Stimulated activated CD4-positive, alpha-beta T cell treated with anti-CD3 and anti-CD28 coated beads, Interleukin-12 subunit alpha, Interleukin-12 subunit beta, amount 100 ng/mL, for 4 hours (primary cell): ENCODE data around the gene ABCG5.

Source experiments
- DNase-seq: peaks from one replicate; pipeline ENCODE4 v3.0.0-alpha.2; 2020

ABCG5 gene

GRCh38 chr2:43838560-43839267 lies at the start of gene ABCG5, which contains the start of gene ABCG8:
Gene ABCG5, minus strand, starts transcription at chr2:43838839. Its CDS starts 160 bp downstream, at chr2:43838679.
Gene ABCG8, plus strand, starts transcription at chr2:43838971. Its CDS starts 83 bp downstream, at chr2:43839054.
- DNase-seq, result no peak

GRCh38 chr2:43887176-43887575 lies 48.5 kb upstream of the ABCG5 start:
- no peak for DNase-seq

GRCh38 chr2:43885132-43885632 lies 46.5 kb upstream of the ABCG5 start:
- DNase-seq, result no peak

- DNase-seq, result no peak
Observed at GRCh38 chr2:43884689-43885088, 46.0 kb upstream of the ABCG5 start.

- DNase-seq, result no peak
Observed at GRCh38 chr2:43882312-43882711, 43.7 kb upstream of the ABCG5 start.

GRCh38 chr2:43880952-43881351 lies 42.3 kb upstream of the ABCG5 start:
- DNase-seq, result no peak

GRCh38 chr2:43880471-43880870 lies 41.8 kb upstream of the ABCG5 start:
- DNase-seq, result no peak

- no peak for DNase-seq
Observed at GRCh38 chr2:43879261-43879660, 40.6 kb upstream of the ABCG5 start.

- peak; percentile 61 for DNase-seq
Observed at GRCh38 chr2:43877782-43878464, 39.3 kb upstream of the ABCG5 start.

- no peak for DNase-seq
Observed at GRCh38 chr2:43874776-43875451, 36.3 kb upstream of the ABCG5 start.

GRCh38 chr2:43872151-43872550 lies 33.5 kb upstream of the ABCG5 start:
- DNase-seq, result no peak

GRCh38 chr2:43855292-43855691 lies 16.7 kb upstream of the ABCG5 start:
- DNase-seq, result no peak

- no peak for DNase-seq
Observed at GRCh38 chr2:43854671-43855070, 16.0 kb upstream of the ABCG5 start.

GRCh38 chr2:43853141-43854081 lies 14.8 kb upstream of the ABCG5 start:
- no peak for DNase-seq

GRCh38 chr2:43852196-43852730 lies 13.6 kb upstream of the ABCG5 start:
- no peak for DNase-seq

GRCh38 chr2:43851011-43851980 lies 12.7 kb upstream of the ABCG5 start:
- DNase-seq, result no peak

- DNase-seq, result no peak
Observed at GRCh38 chr2:43848214-43848613, 9.6 kb upstream of the ABCG5 start.

GRCh38 chr2:43846140-43846793 lies 7.6 kb upstream of the ABCG5 start:
- DNase-seq, result no peak

- no peak for DNase-seq
Observed at GRCh38 chr2:43845181-43845580, 6.5 kb upstream of the ABCG5 start.

- DNase-seq, result no peak
Observed at GRCh38 chr2:43842866-43843226, 4.2 kb upstream of the ABCG5 start.
